ENCODE data around the gene AFDN. TPM values are rescaled to one million over a fixed set of nuclear protein-coding genes. Genes with fewer than 3 reads are reported as not detected.

Gene AFDN
- total RNA-seq, 1 donor from 2014 or later = 357 TPM

DNA sequence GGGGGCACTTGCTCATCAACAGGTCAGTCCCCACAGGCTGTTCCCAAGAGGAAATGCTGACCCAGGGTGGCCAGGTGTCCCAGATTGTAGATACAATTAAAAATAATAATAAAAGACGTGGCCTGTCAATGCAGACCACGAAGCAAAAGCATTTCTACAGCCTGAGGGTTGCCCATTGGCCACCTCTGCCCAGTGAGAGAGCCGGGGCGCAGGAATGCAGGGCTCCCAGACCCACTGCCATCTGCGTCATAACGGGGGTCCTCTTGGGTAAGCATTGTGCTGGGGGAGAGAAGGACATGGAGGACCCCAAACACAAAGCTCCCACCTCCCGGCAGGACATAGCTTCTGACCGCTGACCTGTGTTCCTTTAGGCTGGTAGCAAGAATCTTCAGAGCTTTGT, 22.9 kb upstream of the AFDN start:
- TF ChIP-seq, protein P1, sequence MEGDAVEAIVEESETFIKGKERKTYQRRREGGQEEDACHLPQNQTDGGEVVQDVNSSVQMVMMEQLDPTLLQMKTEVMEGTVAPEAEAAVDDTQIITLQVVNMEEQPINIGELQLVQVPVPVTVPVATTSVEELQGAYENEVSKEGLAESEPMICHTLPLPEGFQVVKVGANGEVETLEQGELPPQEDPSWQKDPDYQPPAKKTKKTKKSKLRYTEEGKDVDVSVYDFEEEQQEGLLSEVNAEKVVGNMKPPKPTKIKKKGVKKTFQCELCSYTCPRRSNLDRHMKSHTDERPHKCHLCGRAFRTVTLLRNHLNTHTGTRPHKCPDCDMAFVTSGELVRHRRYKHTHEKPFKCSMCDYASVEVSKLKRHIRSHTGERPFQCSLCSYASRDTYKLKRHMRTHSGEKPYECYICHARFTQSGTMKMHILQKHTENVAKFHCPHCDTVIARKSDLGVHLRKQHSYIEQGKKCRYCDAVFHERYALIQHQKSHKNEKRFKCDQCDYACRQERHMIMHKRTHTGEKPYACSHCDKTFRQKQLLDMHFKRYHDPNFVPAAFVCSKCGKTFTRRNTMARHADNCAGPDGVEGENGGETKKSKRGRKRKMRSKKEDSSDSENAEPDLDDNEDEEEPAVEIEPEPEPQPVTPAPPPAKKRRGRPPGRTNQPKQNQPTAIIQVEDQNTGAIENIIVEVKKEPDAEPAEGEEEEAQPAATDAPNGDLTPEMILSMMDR (IDR thresholded peaks at IDR 0.05) = no peak
- TF ChIP-seq EZH2 (IDR thresholded peaks at IDR 0.05) (no peak), EZH2phosphoT487 (IDR thresholded peaks at IDR 0.05) (no peak)
- Histone ChIP-seq H3K27ac (no peak overlapping the region), H4K20me1 (ENCODE audit: low read depth) (no peaks in the 10 kb centered on the region), H3K4me2 (no peak overlapping the region), H3K4me1 (no peaks in the 10 kb centered on the region), H3K9me3 (ENCODE audit: low read depth) (no peaks in the 10 kb centered on the region), H3K27me3 (no peaks in the 10 kb centered on the region), H3F3A (ENCODE audit: low read depth) (no peaks in the 10 kb centered on the region), H3K79me2 (ENCODE audit: low read depth) (no peaks in the 10 kb centered on the region), H3K9ac (no peak overlapping the region), H3K4me3 (no peak overlapping the region), H2AFZ (replicated peaks) (no peak overlapping the region), H3K36me3 (no peaks in the 10 kb centered on the region)
- DNase-seq (ENCODE audit: low spot score) = no peak
- H3K4me3 Mint-ChIP-seq = no peak overlapping the region
- H3K36me3 Mint-ChIP-seq = no peaks in the 10 kb centered on the region
- peaks cover 11% of the 10 kb centered on the region for H3K4me1 Mint-ChIP-seq
- H3K9me3 Mint-ChIP-seq = no peaks in the 10 kb centered on the region
- H3K27me3 Mint-ChIP-seq (ENCODE audit: insufficient read depth, low read depth) = no peaks in the 10 kb centered on the region
- no peak overlapping the region for H3K27ac Mint-ChIP-seq

- Histone ChIP-seq H3K79me2 (ENCODE audit: low read depth) (no peaks in the 10 kb centered on the region), H3K4me2 (no peak overlapping the region), H3K36me3 (no peaks in the 10 kb centered on the region), H3K4me3 (no peak overlapping the region), H3K9ac (no peak overlapping the region), H2AFZ (replicated peaks) (no peak overlapping the region), H3K27me3 (no peaks in the 10 kb centered on the region), H3K27ac (no peak overlapping the region), H4K20me1 (ENCODE audit: low read depth) (no peaks in the 10 kb centered on the region), H3K4me1 (no peaks in the 10 kb centered on the region), H3F3A (ENCODE audit: low read depth) (no peaks in the 10 kb centered on the region), H3K9me3 (ENCODE audit: low read depth) (no peaks in the 10 kb centered on the region)
- peaks cover 2% of the 10 kb centered on the region for H3K9me3 Mint-ChIP-seq
- no peak overlapping the region for H3K27ac Mint-ChIP-seq
- no peak for TF ChIP-seq EZH2 (IDR thresholded peaks at IDR 0.05)
- no peak for TF ChIP-seq EZH2phosphoT487 (IDR thresholded peaks at IDR 0.05)
- TF ChIP-seq, protein P1 (IDR thresholded peaks at IDR 0.05) = no peak
- H3K4me3 Mint-ChIP-seq = no peak overlapping the region
- DNase-seq (ENCODE audit: low spot score) = no peak
- H3K4me1 Mint-ChIP-seq = peaks cover 5% of the 10 kb centered on the region
- no peaks in the 10 kb centered on the region for H3K27me3 Mint-ChIP-seq (ENCODE audit: insufficient read depth, low read depth)
- no peaks in the 10 kb centered on the region for H3K36me3 Mint-ChIP-seq
These were observed 22.3 kb upstream of the AFDN start for GRCh38 chr6:167804281-167805013.

GRCh38 chr6:167805349-167806060, 21.2 kb upstream of the AFDN start:
- no peak overlapping the region for H3K27ac ChIP-seq
- Mint-ChIP-seq H3K4me1 (no peaks in the 10 kb centered on the region), H3K27me3 (ENCODE audit: insufficient read depth, low read depth) (no peaks in the 10 kb centered on the region), H3K27ac (no peak overlapping the region), H3K9me3 (peaks cover 2% of the 10 kb centered on the region), H3K4me3 (no peak overlapping the region), H3K36me3 (no peaks in the 10 kb centered on the region)
- no peak overlapping the region for H3K9ac ChIP-seq
- H3K9me3 ChIP-seq (ENCODE audit: low read depth) = no peaks in the 10 kb centered on the region
- no peak overlapping the region for H3K4me2 ChIP-seq
- no peaks in the 10 kb centered on the region for H4K20me1 ChIP-seq (ENCODE audit: low read depth)
- TF ChIP-seq EZH2phosphoT487 (IDR thresholded peaks at IDR 0.05) (no peak), EZH2 (IDR thresholded peaks at IDR 0.05) (no peak)
- TF ChIP-seq, protein P1 (IDR thresholded peaks at IDR 0.05) = no peak
- H3K79me2 ChIP-seq (ENCODE audit: low read depth) = no peaks in the 10 kb centered on the region
- no peaks in the 10 kb centered on the region for H3K36me3 ChIP-seq
- DNase-seq (ENCODE audit: low spot score) = no peak
- no peaks in the 10 kb centered on the region for H3K4me1 ChIP-seq
- no peaks in the 10 kb centered on the region for H3K27me3 ChIP-seq
- no peaks in the 10 kb centered on the region for H3F3A ChIP-seq (ENCODE audit: low read depth)
- H2AFZ ChIP-seq (replicated peaks) = no peak overlapping the region
- H3K4me3 ChIP-seq = no peak overlapping the region

Data from neural progenitor cell (in vitro differentiated cells).